IMR-90 (cell line): ENCODE measurements around the gene ARHGEF9. TPM values are rescaled to one million over a fixed set of nuclear protein-coding genes. Genes with fewer than 3 reads are reported as not detected.

Source experiments
- ATAC-seq: fragments of 200-7000 bp; cut with Tn5 transposase; 2 replicates; pipeline ENCODE4 v1.9.1; 2020; ENCODE audit warnings: low read depth, mild to moderate bottlenecking, moderate library complexity
- BruUV-seq: library from RNA; stranded (reverse); fragments of 400-500 nt; replicated peaks from 2 replicates; lab custom pipeline; 2021; lab: Mats Ljungman, UMichigan
- CTCF ChIA-PET: fragments of 300-600 bp; formaldehyde crosslinking; extraction: SDS; loops from one replicate; lab custom pipeline; 2021; ENCODE audit warnings: antibody characterized with exemption; lab: Yijun Ruan, JAX
- POLR2A ChIA-PET: fragments of 300-600 bp; sonication (Branson Sonifier 250); formaldehyde crosslinking; loops from one replicate; lab custom pipeline; 2022; ENCODE audit warnings: antibody characterized with exemption; ENCODE audit not compliant: unreplicated experiment; lab: Charles Lee
- DNase-seq: peaks from one replicate; pipeline ENCODE4 v3.0.0; 2013
- H2AFZ ChIP-seq: replicated peaks from 2 replicates; pipeline ENCODE3; 2013; ENCODE audit warnings: low read length, mild to moderate bottlenecking; ENCODE audit not compliant: poor library complexity
- H2AK5ac ChIP-seq: 2 replicates; pipeline ENCODE4 v1.6.1; 2013; ENCODE audit warnings: low read depth, low read length, inconsistent platforms
- H2AK9ac ChIP-seq: replicated peaks from 2 replicates; pipeline ENCODE3; 2013; ENCODE audit warnings: mild to moderate bottlenecking, low read depth, low read length, moderate library complexity; ENCODE audit not compliant: poor library complexity
- H2BK120ac ChIP-seq: 2 replicates; pipeline ENCODE4 v1.6.1; 2013; ENCODE audit warnings: low read depth, low read length, inconsistent platforms
- H2BK15ac ChIP-seq: 3 replicates; pipeline ENCODE4 v1.6.1; 2013; ENCODE audit warnings: low read depth, low read length, inconsistent platforms
- H2BK20ac ChIP-seq: 2 replicates; pipeline ENCODE4 v1.6.1; 2013; ENCODE audit warnings: low read depth, mild to moderate bottlenecking, inconsistent platforms, low read length, moderate library complexity
- H2BK5ac ChIP-seq: 2 replicates; pipeline ENCODE4 v1.6.1; 2013; ENCODE audit warnings: mild to moderate bottlenecking, low read depth, low read length, inconsistent platforms; ENCODE audit not compliant: poor library complexity, severe bottlenecking
- H3K14ac ChIP-seq: replicated peaks from 2 replicates; pipeline ENCODE4 v1.6.1; 2013; ENCODE audit warnings: low read depth, low read length, inconsistent platforms
- H3K18ac ChIP-seq: 2 replicates; pipeline ENCODE4 v1.6.1; 2013; ENCODE audit warnings: low read depth, low read length, control low read depth
- H3K23ac ChIP-seq: 2 replicates; pipeline ENCODE4 v1.6.1; 2013; ENCODE audit warnings: low read depth, low read length, inconsistent platforms
- H3K27ac ChIP-seq: 2 replicates; pipeline ENCODE4 v1.5.1; 2013; ENCODE audit warnings: mild to moderate bottlenecking, control low read depth, low read length; ENCODE audit not compliant: insufficient read depth
- H3K27me3 ChIP-seq: 2 replicates; pipeline ENCODE4 v1.6.1; 2013; ENCODE audit warnings: low read length; ENCODE audit not compliant: control insufficient read depth, insufficient read depth
- H3K36me3 ChIP-seq: 2 replicates; pipeline ENCODE4 v1.6.1; 2013; ENCODE audit warnings: low read length, mixed read lengths; ENCODE audit not compliant: control insufficient read depth, insufficient read depth
- H3K4ac ChIP-seq: 2 replicates; pipeline ENCODE4 v1.6.1; 2013; ENCODE audit warnings: low read depth, low read length, inconsistent platforms
- H3K4me1 ChIP-seq: 2 replicates; pipeline ENCODE4 v1.6.1; 2013; ENCODE audit warnings: low read length, mixed read lengths; ENCODE audit not compliant: control insufficient read depth, insufficient read depth
- H3K4me2 ChIP-seq: 2 replicates; pipeline ENCODE4 v1.6.1; 2013; ENCODE audit warnings: low read depth, mild to moderate bottlenecking, control low read depth, low read length, moderate library complexity
- H3K4me3 ChIP-seq: 2 replicates; pipeline ENCODE4 v1.5.1; 2013; ENCODE audit warnings: low read depth, mild to moderate bottlenecking, control low read depth, low read length, moderate library complexity; ENCODE audit not compliant: insufficient read depth
- H3K56ac ChIP-seq: 2 replicates; pipeline ENCODE4 v1.6.1; 2013; ENCODE audit warnings: low read length, inconsistent platforms; ENCODE audit not compliant: insufficient read depth; ENCODE audit errors: extremely low read depth
- H3K79me1 ChIP-seq, 2 experiments: 2 replicates each; pipeline ENCODE4 v1.6.1; 2013; ENCODE audit warnings: low read length in 2 of 2, inconsistent platforms in 1 of 2, low read depth in 1 of 2
- H3K9ac ChIP-seq: 2 replicates; pipeline ENCODE4 v1.6.1; 2013; ENCODE audit warnings: low read depth, low read length, control low read depth
- H3K9me1 ChIP-seq: 2 replicates; pipeline ENCODE4 v1.6.1; 2013; ENCODE audit warnings: low read length, inconsistent platforms; ENCODE audit not compliant: insufficient read depth
- H3K9me3 ChIP-seq: 2 replicates; pipeline ENCODE4 v1.6.1; 2013; ENCODE audit warnings: low read length; ENCODE audit not compliant: control insufficient read depth, insufficient read depth
- H4K20me1 ChIP-seq: 2 replicates; pipeline ENCODE4 v1.6.1; 2013; ENCODE audit warnings: low read length, inconsistent platforms; ENCODE audit not compliant: insufficient read depth
- H4K5ac ChIP-seq: 2 replicates; pipeline ENCODE4 v1.6.1; 2013; ENCODE audit warnings: mild to moderate bottlenecking, low read depth, low read length, control low read depth
- H4K8ac ChIP-seq, 2 experiments: 2 replicates each; pipeline ENCODE4 v1.6.1; 2013; ENCODE audit warnings: low read depth in 2 of 2, low read length in 2 of 2, control low read depth in 1 of 2, inconsistent platforms in 1 of 2
- H4K91ac ChIP-seq: 2 replicates; pipeline ENCODE4 v1.6.1; 2013; ENCODE audit warnings: low read depth, low read length, inconsistent platforms; ENCODE audit not compliant: insufficient read depth
- BHLHE40 ChIP-seq: fragments of 150-350 bp; IDR thresholded peaks from 2 replicates; pipeline ENCODE4 v1.6.1; 2016; ENCODE audit warnings: mild to moderate bottlenecking, low read depth, low read length
- CEBPB ChIP-seq: IDR thresholded peaks from 2 replicates; pipeline ENCODE4 v1.6.1; 2012; ENCODE audit warnings: low read depth, low read length, improper control_type of control experiment
- MAFK ChIP-seq: IDR thresholded peaks from 2 replicates; pipeline ENCODE4 v1.6.1; 2012; ENCODE audit warnings: low read depth, low read length, improper control_type of control experiment
- MXI1 ChIP-seq: IDR thresholded peaks from 2 replicates; pipeline ENCODE4 v1.6.1; 2012; ENCODE audit warnings: low read depth, mild to moderate bottlenecking, low read length, moderate library complexity, borderline replicate concordance
- NFE2L2 ChIP-seq: fragments of 150-350 bp; IDR thresholded peaks from 2 replicates; pipeline ENCODE4 v1.6.1; 2016; ENCODE audit warnings: low read depth, mild to moderate bottlenecking, low read length
- POLR2A ChIP-seq: IDR thresholded peaks from 2 replicates; pipeline ENCODE4 v1.6.1; 2012; ENCODE audit warnings: mild to moderate bottlenecking, low read depth, low read length
- RFX5 ChIP-seq: IDR thresholded peaks from 2 replicates; pipeline ENCODE4 v1.8.0; 2012; ENCODE audit warnings: low read depth, mild to moderate bottlenecking, low read length, moderate library complexity
- WGBS, 2 experiments: methylation state at CpG; one replicate each; pipeline versions ENCODE4 v1.1.5 to v1.1.7; 2013; ENCODE audit warnings: missing lambda C conversion rate in 2 of 2; ENCODE audit not compliant: insufficient read length in 1 of 2; ENCODE audit errors: extremely low coverage in 2 of 2; 5-methylcytosine and 5-hydroxymethylcytosine counted together
- dilution Hi-C: fragments of 300-500 bp; cut with HindIII; formaldehyde crosslinking; loops from one replicate; pipeline ENCODE4 v1.14.3; 2018; ENCODE audit warnings: low sequenced_read_pairs; ENCODE audit not compliant: unreplicated experiment
- in situ Hi-C: fragments of 300-500 bp; cut with MboI; formaldehyde crosslinking; loops from 3 replicates; pipeline ENCODE4 v1.14.3; 2019; ENCODE audit warnings: low sequenced_read_pairs, inconsistent platforms, mixed read lengths
- intact Hi-C: fragments of 100-400 bp; cut with micrococcal nuclease; formaldehyde crosslinking; loops from 2 replicates; pipeline ENCODE4 v1.10.0; 2022
- polyA plus RNA-seq, 3 experiments: library from polyadenylated mRNA; depleted of rRNA; stranded (reverse); fragments of >200 nt; gene quantifications; 2 replicates each; pipeline ENCODE4 v1.2.3, GENCODE V29; 2012; ENCODE audit warnings: low replicate concordance in 1 of 3
- total RNA-seq: library from RNA; depleted of rRNA; stranded (reverse); fragments of >200 nt; gene quantifications from 2 replicates; pipeline ENCODE4 v1.2.3, GENCODE V29; 2012
- TF ChIP-seq, protein P1 (sequence below): fragments of 150-350 bp; IDR thresholded peaks from 2 replicates; pipeline ENCODE4 v1.6.1; 2016; ENCODE audit warnings: low read depth, mild to moderate bottlenecking, low read length, moderate library complexity, borderline replicate concordance

The ARHGEF9 gene
- total and polyA plus RNA-seq, 2 of the 4 experiments (the other 2 are of a cell fraction), result 7.1 to 11.8 TPM

DNA sequence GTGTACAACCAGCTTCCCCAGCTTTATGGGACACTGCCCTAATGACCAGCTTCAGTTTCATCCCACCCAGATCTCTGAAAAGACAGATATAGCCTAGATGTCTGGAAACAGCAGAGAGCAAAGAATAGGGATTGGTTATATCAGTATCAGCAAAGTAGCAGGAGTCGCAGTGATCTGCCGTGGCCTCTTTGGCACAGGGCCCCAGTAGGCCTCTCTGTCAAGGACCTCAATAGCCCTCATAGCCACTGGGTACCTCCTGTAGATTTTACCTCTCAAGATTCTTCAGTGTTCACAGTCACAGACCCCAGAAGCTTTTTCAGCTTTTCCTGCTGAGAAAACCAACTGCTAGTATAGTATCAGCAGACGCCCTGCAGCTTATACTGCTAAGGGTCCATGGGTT, 104.6 kb downstream of the ARHGEF9 start:
- H3K27ac ChIP-seq, result no peak overlapping the region
- no peaks in the 10 kb centered on the region for H3K79me1 ChIP-seq
- no peak overlapping the region for H2AFZ ChIP-seq
- intact Hi-C loops, result loop anchor here (10.0 kb wide), 1 partner anchor 326 kb away; the partner anchor contains the start of gene SPIN4
- H3K4ac ChIP-seq, result no peak overlapping the region
- H3K9me1 ChIP-seq, result no peaks in the 10 kb centered on the region
- no TSS peak for BruUV-seq
- H3K4me2 ChIP-seq, result no peak overlapping the region
- no peaks in the 10 kb centered on the region for H4K20me1 ChIP-seq
- dilution Hi-C loops, result no loop called here
- no peak overlapping the region for H4K5ac ChIP-seq
- H3K36me3 ChIP-seq, result no peaks in the 10 kb centered on the region; the same call in 1 of the 2 replicates
- no peak overlapping the region for H3K18ac ChIP-seq
- no peak for DNase-seq
- in situ Hi-C loops, result no loop called here
- ChIA-PET POLR2A (no interaction called here), CTCF (no interaction called here)
- WGBS, 2 experiments, result no CpG with 5 or more reads among the region's 3 CpGs
- no peak overlapping the region for H2BK5ac ChIP-seq
- no peak for ATAC-seq
- H3K23ac ChIP-seq, result no peak overlapping the region
- H4K8ac ChIP-seq, result no peak overlapping the region
- no peak for TF ChIP-seq MXI1
- TF ChIP-seq, protein P1, sequence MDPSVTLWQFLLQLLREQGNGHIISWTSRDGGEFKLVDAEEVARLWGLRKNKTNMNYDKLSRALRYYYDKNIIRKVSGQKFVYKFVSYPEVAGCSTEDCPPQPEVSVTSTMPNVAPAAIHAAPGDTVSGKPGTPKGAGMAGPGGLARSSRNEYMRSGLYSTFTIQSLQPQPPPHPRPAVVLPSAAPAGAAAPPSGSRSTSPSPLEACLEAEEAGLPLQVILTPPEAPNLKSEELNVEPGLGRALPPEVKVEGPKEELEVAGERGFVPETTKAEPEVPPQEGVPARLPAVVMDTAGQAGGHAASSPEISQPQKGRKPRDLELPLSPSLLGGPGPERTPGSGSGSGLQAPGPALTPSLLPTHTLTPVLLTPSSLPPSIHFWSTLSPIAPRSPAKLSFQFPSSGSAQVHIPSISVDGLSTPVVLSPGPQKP, result no peak
- no peak for TF ChIP-seq CEBPB
- no peak for TF ChIP-seq BHLHE40
- TF ChIP-seq POLR2A, result no peak
- TF ChIP-seq NFE2L2, result no peak
- TF ChIP-seq RFX5, result no peak
- TF ChIP-seq MAFK, result no peak
- H2BK15ac ChIP-seq, result no peak overlapping the region
- H2AK5ac ChIP-seq, result no peak overlapping the region
- H2BK20ac ChIP-seq, result no peak overlapping the region
- no peak overlapping the region for H2AK9ac ChIP-seq
- no peak overlapping the region for H4K91ac ChIP-seq
- no peak overlapping the region for H3K56ac ChIP-seq
- H3K27me3 ChIP-seq, result no peaks in the 10 kb centered on the region
- no peak overlapping the region for H2BK120ac ChIP-seq
- no peak overlapping the region for H3K9ac ChIP-seq
- no peak overlapping the region for H3K4me3 ChIP-seq
- H3K9me3 ChIP-seq, result no peaks in the 10 kb centered on the region
- no peak overlapping the region for H3K14ac ChIP-seq
- H3K4me1 ChIP-seq, result no peaks in the 10 kb centered on the region
